Measurements from ENCODE around the gene COL6A5.

GRCh38 chr3:130430266-130430665 is 84.8 kb downstream of the COL6A5 start:
- no peak for TF ChIP-seq POLR2AphosphoS5 (IDR thresholded peaks at IDR 0.05; ENCODE audit: low read depth, low read length)
- no peak for TF ChIP-seq POU2F2 (IDR thresholded peaks at IDR 0.05; ENCODE audit: low read depth, low read length)
